Mucosa of rectum (tissue), 2 donors: ENCODE measurements around the gene RGS3.

ENCODE experiments used
- H3K27ac ChIP-seq, 2 donors: one replicate each; pipeline ENCODE4 v1.7.0; 2013; ENCODE audit warnings: inconsistent platforms in 2 of 2, low read depth in 2 of 2, low read length in 2 of 2
- H3K27me3 ChIP-seq, 2 donors: one replicate each; pipeline ENCODE4 v1.7.0; 2013; ENCODE audit warnings: low read length in 2 of 2; ENCODE audit not compliant: control insufficient read depth in 2 of 2, insufficient read depth in 2 of 2
- H3K36me3 ChIP-seq, 2 donors: one replicate each; pipeline ENCODE4 v1.7.0; 2013; ENCODE audit warnings: low read length in 2 of 2; ENCODE audit not compliant: control insufficient read depth in 2 of 2, insufficient read depth in 2 of 2
- H3K4me1 ChIP-seq, 2 donors: one replicate each; pipeline ENCODE4 v1.7.0; 2013; ENCODE audit warnings: low read length in 2 of 2, mild to moderate bottlenecking in 1 of 2; ENCODE audit not compliant: control insufficient read depth in 2 of 2, insufficient read depth in 2 of 2
- H3K4me3 ChIP-seq, 2 donors: one replicate each; pipeline ENCODE4 v1.7.0; 2013; ENCODE audit warnings: low read length in 2 of 2
- H3K9ac ChIP-seq, 2 donors: one replicate each; pipeline ENCODE4 v1.7.0; 2013; ENCODE audit warnings: low read length in 2 of 2, low read depth in 1 of 2, mild to moderate bottlenecking in 1 of 2
- H3K9me3 ChIP-seq, 2 donors: one replicate each; pipeline ENCODE4 v1.7.0; 2013; ENCODE audit warnings: low read length in 2 of 2; ENCODE audit not compliant: control insufficient read depth in 2 of 2
- donor health status: healthy.
- donor health status: Normal muscosa, but diverticular disease.

RGS3 gene

DNA sequence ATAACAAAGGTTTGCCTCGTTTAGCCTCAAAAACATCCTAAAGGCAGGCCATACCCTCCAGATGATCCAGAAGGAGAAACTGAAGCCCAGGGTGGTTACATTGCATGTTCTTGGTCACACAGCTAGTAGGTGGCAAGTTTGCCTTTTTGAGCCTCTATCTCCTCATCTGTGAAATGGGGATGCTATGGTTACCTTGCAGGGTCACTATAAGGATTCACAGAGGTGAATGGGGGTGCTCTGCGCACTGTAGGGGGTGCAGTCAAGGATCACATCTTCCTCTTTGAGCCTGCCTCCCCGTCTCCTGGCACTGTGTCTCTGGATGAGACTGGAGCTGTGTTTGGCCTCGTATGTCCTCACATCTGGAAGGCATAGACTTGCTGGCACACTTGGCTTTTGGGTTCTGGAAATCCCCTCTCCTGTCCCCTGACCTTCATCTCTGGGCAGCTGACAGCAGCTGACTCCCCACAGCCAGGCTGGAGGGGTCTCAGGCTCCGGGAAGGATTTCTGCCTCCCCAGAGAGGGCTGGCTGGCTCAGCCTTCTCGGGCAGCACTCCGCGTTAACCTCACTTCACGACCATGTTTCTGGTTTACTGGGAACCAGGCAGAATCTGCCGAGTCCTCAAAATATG lies 167.7 kb downstream of the RGS3 start:
- no peaks in the 10 kb centered on the region for H3K36me3 ChIP-seq
- no peaks in the 10 kb centered on the region for H3K9me3 ChIP-seq
- no peak overlapping the region for H3K9ac ChIP-seq
- no peaks in the 10 kb centered on the region for H3K27me3 ChIP-seq
- no peak overlapping the region for H3K27ac ChIP-seq
- no peak overlapping the region for H3K4me3 ChIP-seq
- H3K4me1 ChIP-seq, result no peaks in the 10 kb centered on the region

GRCh38 chr9:113631871-113632665 lies 168.5 kb downstream of the RGS3 start:
- Histone ChIP-seq H3K9me3 (no peaks in the 10 kb centered on the region), H3K27ac (no peak overlapping the region), H3K27me3 (no peaks in the 10 kb centered on the region), H3K36me3 (no peaks in the 10 kb centered on the region), H3K9ac (no peak overlapping the region), H3K4me3 (no peak overlapping the region), H3K4me1 (no peaks in the 10 kb centered on the region)

- Histone ChIP-seq H3K27me3 (no peaks in the 10 kb centered on the region), H3K9ac (no peak overlapping the region), H3K27ac (no peak overlapping the region), H3K4me3 (no peak overlapping the region), H3K9me3 (no peaks in the 10 kb centered on the region), H3K4me1 (no peaks in the 10 kb centered on the region), H3K36me3 (no peaks in the 10 kb centered on the region)
These were observed 169.5 kb downstream of the RGS3 start for GRCh38 chr9:113632776-113633590.

DNA sequence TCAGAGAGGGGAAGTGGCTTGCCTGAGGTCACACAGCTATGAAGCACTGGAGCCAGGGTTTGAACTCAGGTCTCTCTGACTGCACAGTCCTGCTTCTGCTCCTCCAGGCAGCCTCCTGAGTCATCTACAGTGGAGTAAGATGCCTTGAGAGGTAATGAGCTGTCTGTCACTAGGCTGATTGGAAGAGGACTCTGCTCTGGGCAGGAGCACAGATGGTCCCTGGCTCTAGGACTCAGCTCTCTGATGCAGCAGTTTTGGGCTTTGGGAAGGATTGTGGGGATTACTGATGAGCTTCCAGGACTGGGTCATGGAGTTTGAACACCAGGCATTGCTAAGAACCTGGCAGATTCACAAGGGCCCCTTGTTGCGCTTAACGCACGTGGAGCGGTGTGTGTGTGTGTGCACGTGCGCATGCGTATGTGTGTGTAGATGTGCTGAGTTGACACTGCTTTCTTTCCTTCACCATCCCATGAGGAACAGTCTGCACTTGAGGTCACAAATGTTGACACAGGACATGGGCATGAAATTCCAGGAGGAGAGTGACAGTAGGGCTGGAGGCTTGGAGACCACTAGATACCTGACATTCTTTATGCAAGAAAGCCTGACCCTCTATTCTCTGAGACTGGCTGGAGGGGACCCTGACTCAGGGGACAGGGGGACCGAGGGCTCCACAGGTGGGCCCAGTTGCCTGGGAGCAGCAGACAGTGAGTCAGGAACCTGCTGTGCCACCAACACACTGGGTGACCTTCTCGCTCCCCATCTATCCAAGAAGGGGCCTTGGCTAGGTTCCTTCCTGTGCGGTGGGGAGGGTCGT lies 170.5 kb downstream of the RGS3 start:
- Histone ChIP-seq H3K27ac (no peak overlapping the region), H3K4me3 (no peak overlapping the region), H3K36me3 (no peaks in the 10 kb centered on the region), H3K4me1 (no peaks in the 10 kb centered on the region), H3K9ac (no peak overlapping the region), H3K9me3 (no peaks in the 10 kb centered on the region), H3K27me3 (no peaks in the 10 kb centered on the region)

DNA sequence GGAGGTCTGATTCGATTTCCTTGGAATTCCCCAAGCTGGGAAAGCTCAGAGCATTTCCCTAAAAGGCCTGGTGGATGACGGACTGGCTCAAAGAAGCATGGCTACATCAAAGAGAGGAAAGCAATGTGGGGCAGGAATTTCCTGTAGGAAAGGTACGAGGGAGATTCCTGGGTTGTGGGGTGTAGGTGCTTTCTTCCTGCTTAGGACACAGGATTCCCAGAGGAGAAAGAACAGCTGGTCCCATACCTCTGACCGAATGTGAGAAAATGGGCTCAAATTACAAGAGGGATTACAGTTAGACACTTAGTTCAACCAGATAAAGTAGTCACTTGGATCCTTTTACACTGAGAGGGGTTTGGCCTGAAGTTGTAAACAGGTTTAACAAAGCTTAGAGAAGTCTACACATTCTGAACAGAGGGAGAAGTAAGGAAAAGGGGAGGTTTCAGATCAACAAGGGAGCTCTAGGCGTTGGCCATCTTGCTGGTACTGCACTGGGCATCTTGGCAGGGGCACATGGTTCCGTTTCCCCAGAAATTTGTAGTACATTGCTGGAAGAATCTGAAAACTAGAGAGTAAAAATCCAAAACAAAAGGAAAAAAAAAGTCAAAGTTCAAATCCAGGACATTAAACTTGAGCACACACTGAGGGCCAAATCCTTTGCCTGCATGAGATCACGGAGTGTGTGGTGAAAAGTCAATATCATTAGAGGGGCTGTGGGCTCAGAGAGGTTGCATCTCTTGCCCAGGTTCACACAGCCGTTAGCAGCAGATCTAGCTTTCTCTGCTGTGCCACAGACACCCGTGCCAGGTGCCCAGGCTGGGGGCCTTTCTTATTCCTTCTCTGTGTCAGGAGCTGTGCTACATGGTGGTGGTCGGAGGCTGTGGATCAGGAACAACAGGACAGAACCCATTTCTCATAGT lies 171.3 kb downstream of the RGS3 start:
- Histone ChIP-seq H3K4me3 (no peak overlapping the region), H3K9ac (no peak overlapping the region), H3K27ac (no peak overlapping the region), H3K9me3 (no peaks in the 10 kb centered on the region), H3K4me1 (no peaks in the 10 kb centered on the region), H3K27me3 (no peaks in the 10 kb centered on the region), H3K36me3 (no peaks in the 10 kb centered on the region)

- H3K4me1 ChIP-seq, result no peaks in the 10 kb centered on the region
- no peak overlapping the region for H3K9ac ChIP-seq
- H3K27ac ChIP-seq, result no peak overlapping the region
- no peak overlapping the region for H3K4me3 ChIP-seq
- no peaks in the 10 kb centered on the region for H3K27me3 ChIP-seq
- H3K9me3 ChIP-seq, result no peaks in the 10 kb centered on the region
- H3K36me3 ChIP-seq, result no peaks in the 10 kb centered on the region
These were observed 172.1 kb downstream of the RGS3 start for GRCh38 chr9:113635586-113635985.

- H3K9ac ChIP-seq, result no peak overlapping the region
These were observed 172.6 kb downstream of the RGS3 start for GRCh38 chr9:113636165-113636564.

GRCh38 chr9:113636693-113637092 lies 173.2 kb downstream of the RGS3 start:
- no peaks in the 10 kb centered on the region for H3K9me3 ChIP-seq
- H3K27me3 ChIP-seq, result no peaks in the 10 kb centered on the region
- no peaks in the 10 kb centered on the region for H3K4me1 ChIP-seq

More at GRCh38 chr9:113636165-113636564, 172.6 kb downstream of the RGS3 start:
- Histone ChIP-seq H3K36me3 (no peaks in the 10 kb centered on the region), H3K9me3 (no peaks in the 10 kb centered on the region), H3K27me3 (no peaks in the 10 kb centered on the region), H3K27ac (no peak overlapping the region), H3K4me3 (no peak overlapping the region), H3K4me1 (no peaks in the 10 kb centered on the region)

GRCh38 chr9:113638490-113638889 lies 175.0 kb downstream of the RGS3 start:
- Histone ChIP-seq H3K4me1 (no peaks in the 10 kb centered on the region), H3K4me3 (no peak overlapping the region), H3K36me3 (no peaks in the 10 kb centered on the region), H3K27me3 (no peaks in the 10 kb centered on the region), H3K9me3 (no peaks in the 10 kb centered on the region), H3K9ac (no peak overlapping the region), H3K27ac (no peak overlapping the region)

More at GRCh38 chr9:113636693-113637092, 173.2 kb downstream of the RGS3 start:
- Histone ChIP-seq H3K27ac (no peak overlapping the region), H3K36me3 (no peaks in the 10 kb centered on the region), H3K9ac (no peak overlapping the region), H3K4me3 (no peak overlapping the region)
